Mucosa of rectum (tissue), 2 donors: ENCODE results near the gene CDCA3.
A peak's percentile ranks its signal among the peaks of the same experiment; 100 is the strongest.

ENCODE experiments used
- H3K27ac ChIP-seq, 2 donors: one replicate each; pipeline ENCODE4 v1.7.0; 2013; ENCODE audit warnings: inconsistent platforms in 2 of 2, low read depth in 2 of 2, low read length in 2 of 2
- H3K27me3 ChIP-seq, 2 donors: one replicate each; pipeline ENCODE4 v1.7.0; 2013; ENCODE audit warnings: low read length in 2 of 2; ENCODE audit not compliant: control insufficient read depth in 2 of 2, insufficient read depth in 2 of 2
- H3K36me3 ChIP-seq, 2 donors: one replicate each; pipeline ENCODE4 v1.7.0; 2013; ENCODE audit warnings: low read length in 2 of 2; ENCODE audit not compliant: control insufficient read depth in 2 of 2, insufficient read depth in 2 of 2
- H3K4me1 ChIP-seq, 2 donors: one replicate each; pipeline ENCODE4 v1.7.0; 2013; ENCODE audit warnings: low read length in 2 of 2, mild to moderate bottlenecking in 1 of 2; ENCODE audit not compliant: control insufficient read depth in 2 of 2, insufficient read depth in 2 of 2
- H3K4me3 ChIP-seq, 2 donors: one replicate each; pipeline ENCODE4 v1.7.0; 2013; ENCODE audit warnings: low read length in 2 of 2
- H3K9ac ChIP-seq, 2 donors: one replicate each; pipeline ENCODE4 v1.7.0; 2013; ENCODE audit warnings: low read length in 2 of 2, low read depth in 1 of 2, mild to moderate bottlenecking in 1 of 2
- H3K9me3 ChIP-seq, 2 donors: one replicate each; pipeline ENCODE4 v1.7.0; 2013; ENCODE audit warnings: low read length in 2 of 2; ENCODE audit not compliant: control insufficient read depth in 2 of 2
- donor health status: healthy.
- donor health status: Normal muscosa, but diverticular disease.

The CDCA3 gene

DNA sequence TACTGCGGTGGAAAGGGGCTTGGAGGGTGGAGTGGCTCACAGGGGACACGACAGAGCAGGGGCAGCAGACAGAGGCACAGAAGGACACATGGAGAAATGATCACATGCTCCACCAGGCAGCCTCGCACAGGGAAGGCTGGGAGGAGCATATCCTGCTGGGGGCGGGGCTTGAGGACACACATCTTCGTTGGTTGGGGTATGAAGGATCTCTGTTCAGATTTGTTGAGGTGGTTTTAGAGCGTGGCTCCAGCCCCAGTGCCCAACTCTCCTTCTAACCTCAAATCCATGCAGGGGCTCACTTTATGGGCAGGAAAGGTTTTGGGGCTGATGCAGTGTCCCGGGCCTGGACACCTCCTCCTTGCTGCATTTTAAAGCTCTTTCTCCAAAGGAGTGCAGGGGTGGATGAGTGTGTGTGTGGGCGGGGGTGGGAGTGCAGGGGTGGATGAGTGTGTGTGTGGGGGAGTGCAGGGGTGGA is 23.6 kb downstream of the CDCA3 start:
- Histone ChIP-seq H3K36me3 (peaks cover 0 to 3% of the 10 kb centered on the region in 2 donors), H3K9ac (no peak overlapping the region), H3K27me3 (peaks cover 34 to 42% of the 10 kb centered on the region in 2 donors), H3K4me1 (peaks cover 11 to 12% of the 10 kb centered on the region in 2 donors), H3K4me3 (no peak overlapping the region), H3K27ac (no peak overlapping the region), H3K9me3 (no peaks in the 10 kb centered on the region)

DNA sequence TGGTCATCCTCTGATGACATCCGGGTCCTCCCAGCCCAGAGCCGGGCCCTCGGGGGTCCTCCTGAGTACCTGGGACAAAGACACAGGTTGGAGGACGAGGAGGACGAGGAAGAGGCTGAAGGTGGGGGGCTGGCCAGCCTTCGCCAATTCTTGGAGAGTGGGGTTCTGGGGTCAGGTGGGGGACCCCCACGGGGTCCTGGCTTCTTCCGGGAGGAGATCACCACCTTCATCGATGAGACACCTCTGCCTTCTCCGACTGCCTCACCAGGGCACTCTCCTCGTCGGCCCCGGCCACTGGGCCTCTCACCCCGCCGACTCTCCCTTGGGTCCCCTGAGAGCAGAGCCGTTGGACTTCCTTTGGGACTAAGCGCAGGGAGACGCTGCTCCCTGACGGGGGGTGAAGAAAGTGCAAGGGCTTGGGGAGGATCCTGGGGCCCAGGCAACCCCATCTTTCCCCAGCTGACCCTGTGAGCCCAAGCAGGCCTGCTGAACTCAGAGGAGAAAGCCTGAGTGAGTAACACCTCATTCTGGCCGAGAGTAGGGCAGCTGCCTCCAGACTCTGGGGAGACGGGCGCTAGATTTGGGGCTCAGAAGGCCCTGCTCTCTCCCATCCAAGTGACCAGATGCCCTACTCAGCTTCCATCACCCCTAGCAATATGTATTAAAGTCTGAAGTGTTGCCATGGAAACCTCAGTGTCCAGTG is 24.2 kb downstream of the CDCA3 start:
- H3K4me1 ChIP-seq, result peaks cover 11 to 13% of the 10 kb centered on the region in 2 donors
- no peak overlapping the region for H3K9ac ChIP-seq
- H3K4me3 ChIP-seq, result no peak overlapping the region
- no peaks in the 10 kb centered on the region for H3K9me3 ChIP-seq
- H3K27me3 ChIP-seq, result peaks cover 37 to 48% of the 10 kb centered on the region in 2 donors
- no peak overlapping the region for H3K27ac ChIP-seq
- H3K36me3 ChIP-seq, result peaks cover 0 to 3% of the 10 kb centered on the region in 2 donors

DNA sequence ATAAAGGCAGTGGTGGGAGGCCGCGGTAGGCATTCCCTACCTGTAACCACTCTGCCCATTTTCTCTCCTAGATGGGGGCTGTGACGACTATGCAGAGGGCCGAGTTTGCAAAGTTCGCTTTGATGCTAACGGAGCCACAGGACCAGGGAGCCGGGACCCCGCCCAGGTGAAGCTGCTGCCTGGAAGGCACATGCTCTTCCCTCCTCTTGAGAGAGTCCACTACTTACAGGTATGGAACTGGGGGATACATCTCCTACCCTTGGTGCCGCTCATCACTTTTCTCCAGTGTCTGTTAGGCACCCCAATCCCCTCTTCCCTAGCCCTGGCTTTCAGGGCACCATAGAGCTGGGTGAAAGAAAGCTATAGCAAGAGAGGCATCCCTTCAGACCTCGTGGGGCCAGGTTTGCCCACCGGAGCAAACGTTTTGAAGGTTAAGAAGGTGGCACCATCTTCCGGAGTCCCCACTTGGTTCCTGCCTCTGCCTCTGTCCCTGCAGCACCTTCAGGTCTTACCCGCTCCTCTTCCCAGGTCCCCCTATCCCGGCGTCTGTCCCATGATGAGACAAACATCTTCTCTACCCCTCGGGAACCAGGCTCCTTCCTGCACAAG is 24.9 kb downstream of the CDCA3 start:
- H3K9ac ChIP-seq, result no peak overlapping the region
- H3K27ac ChIP-seq, result no peak overlapping the region
- peaks cover 11 to 15% of the 10 kb centered on the region in 2 donors for H3K4me1 ChIP-seq
- H3K36me3 ChIP-seq, result no peaks in the 10 kb centered on the region
- no peaks in the 10 kb centered on the region for H3K9me3 ChIP-seq
- no peak overlapping the region for H3K4me3 ChIP-seq
- H3K27me3 ChIP-seq, result peaks cover 38 to 51% of the 10 kb centered on the region in 2 donors

DNA sequence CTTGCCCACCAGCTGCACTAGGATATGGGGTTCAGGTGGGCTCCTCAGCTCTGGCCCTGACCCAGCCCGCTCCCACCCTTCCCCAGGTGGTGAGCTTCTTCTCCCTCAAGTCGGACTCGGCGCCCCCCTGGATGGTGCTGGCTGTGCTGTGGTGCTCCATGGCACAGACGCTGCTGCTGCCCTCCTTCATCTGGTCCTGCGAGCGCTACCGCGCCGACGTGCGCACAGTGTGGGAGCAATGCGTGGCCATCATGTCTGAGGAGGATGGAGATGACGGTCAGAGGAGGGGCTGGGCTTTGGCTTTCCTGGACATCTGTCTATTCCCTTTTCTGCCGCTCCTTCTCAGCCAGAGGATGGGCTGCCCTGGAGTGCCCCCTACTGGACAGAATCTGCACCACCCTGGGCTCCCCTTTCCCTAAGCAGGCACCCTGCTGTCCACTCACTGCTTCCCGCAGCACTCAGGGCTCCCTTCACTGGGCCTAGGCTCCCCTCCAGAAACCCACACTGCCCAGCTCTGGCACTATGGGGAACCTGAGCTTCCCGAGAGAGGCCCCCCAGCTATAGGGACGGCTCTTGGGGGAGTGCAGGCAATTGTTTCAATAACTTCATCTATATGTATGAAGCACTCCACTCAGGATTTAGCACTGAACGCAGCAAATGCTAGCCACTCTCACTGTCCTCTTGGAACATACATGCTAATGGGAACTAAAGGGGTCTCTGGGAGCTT is 25.5 kb downstream of the CDCA3 start:
- H3K27me3 ChIP-seq, result peaks cover 37 to 54% of the 10 kb centered on the region in 2 donors
- no peaks in the 10 kb centered on the region for H3K9me3 ChIP-seq
- H3K4me3 ChIP-seq, result peak overlapping the region in 1 of 2 donors; percentile 31
- no peaks in the 10 kb centered on the region for H3K36me3 ChIP-seq
- H3K9ac ChIP-seq, result no peak overlapping the region
- H3K4me1 ChIP-seq, result peaks cover 11 to 15% of the 10 kb centered on the region in 2 donors
- H3K27ac ChIP-seq, result peak overlapping the region in 1 of 2 donors; percentile 18

DNA sequence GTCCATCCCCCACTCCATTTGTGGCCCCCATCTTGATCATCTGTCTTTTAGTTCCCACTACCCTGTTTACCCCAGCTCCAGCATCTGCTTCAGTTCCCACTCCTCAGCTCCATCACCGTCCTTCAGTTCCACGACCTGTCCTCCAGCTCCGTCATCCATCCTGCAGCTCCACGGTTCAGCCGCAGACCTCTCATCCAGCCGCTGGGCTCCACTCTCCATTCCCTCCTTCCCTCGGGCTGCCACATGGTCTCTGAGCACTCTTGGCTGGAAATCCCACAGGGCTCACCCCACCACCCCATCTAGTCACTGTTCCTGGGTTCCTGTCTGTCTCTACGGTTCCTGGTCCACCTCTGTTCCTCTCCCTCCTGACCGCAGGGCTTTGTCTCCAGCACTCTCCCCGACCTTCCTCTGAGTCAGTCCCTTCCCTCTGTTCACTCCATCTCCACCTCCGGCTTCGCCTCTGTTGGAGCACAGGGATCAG is 26.1 kb downstream of the CDCA3 start:
- peaks cover 10 to 15% of the 10 kb centered on the region in 2 donors for H3K4me1 ChIP-seq
- no peaks in the 10 kb centered on the region for H3K36me3 ChIP-seq
- H3K9me3 ChIP-seq, result no peaks in the 10 kb centered on the region
- no peak overlapping the region for H3K4me3 ChIP-seq
- H3K9ac ChIP-seq, result no peak overlapping the region
- H3K27ac ChIP-seq, result no peak overlapping the region
- H3K27me3 ChIP-seq, result peaks cover 37 to 55% of the 10 kb centered on the region in 2 donors

DNA sequence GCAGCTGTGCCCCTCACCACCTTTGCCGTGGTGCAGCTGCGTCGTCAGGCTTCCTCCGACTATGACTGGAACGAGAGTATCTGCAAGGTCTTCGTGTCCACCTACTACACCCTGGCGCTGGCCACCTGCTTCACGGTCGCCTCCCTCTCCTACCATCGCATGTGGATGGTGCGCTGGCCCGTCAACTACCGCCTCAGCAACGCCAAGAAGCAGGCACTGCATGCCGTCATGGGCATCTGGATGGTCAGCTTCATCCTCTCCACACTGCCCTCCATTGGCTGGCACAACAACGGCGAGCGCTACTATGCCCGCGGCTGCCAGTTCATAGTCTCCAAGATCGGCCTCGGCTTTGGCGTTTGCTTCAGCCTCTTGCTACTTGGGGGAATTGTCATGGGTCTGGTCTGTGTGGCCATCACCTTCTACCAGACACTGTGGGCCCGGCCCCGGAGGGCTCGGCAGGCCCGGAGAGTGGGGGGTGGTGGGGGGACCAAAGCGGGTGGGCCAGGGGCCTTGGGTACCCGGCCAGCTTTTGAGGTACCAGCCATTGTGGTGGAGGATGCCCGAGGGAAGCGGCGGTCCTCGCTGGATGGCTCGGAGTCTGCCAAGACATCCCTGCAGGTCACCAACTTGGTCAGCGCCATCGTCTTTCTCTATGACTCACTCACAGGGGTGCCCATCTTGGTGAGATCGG is 26.9 kb downstream of the CDCA3 start:
- no peak overlapping the region for H3K4me3 ChIP-seq
- H3K27me3 ChIP-seq, result peaks cover 32 to 48% of the 10 kb centered on the region in 2 donors
- H3K9me3 ChIP-seq, result no peaks in the 10 kb centered on the region
- no peak overlapping the region for H3K27ac ChIP-seq
- peaks cover 3 to 15% of the 10 kb centered on the region in 2 donors for H3K4me1 ChIP-seq
- no peaks in the 10 kb centered on the region for H3K36me3 ChIP-seq
- no peak overlapping the region for H3K9ac ChIP-seq

DNA sequence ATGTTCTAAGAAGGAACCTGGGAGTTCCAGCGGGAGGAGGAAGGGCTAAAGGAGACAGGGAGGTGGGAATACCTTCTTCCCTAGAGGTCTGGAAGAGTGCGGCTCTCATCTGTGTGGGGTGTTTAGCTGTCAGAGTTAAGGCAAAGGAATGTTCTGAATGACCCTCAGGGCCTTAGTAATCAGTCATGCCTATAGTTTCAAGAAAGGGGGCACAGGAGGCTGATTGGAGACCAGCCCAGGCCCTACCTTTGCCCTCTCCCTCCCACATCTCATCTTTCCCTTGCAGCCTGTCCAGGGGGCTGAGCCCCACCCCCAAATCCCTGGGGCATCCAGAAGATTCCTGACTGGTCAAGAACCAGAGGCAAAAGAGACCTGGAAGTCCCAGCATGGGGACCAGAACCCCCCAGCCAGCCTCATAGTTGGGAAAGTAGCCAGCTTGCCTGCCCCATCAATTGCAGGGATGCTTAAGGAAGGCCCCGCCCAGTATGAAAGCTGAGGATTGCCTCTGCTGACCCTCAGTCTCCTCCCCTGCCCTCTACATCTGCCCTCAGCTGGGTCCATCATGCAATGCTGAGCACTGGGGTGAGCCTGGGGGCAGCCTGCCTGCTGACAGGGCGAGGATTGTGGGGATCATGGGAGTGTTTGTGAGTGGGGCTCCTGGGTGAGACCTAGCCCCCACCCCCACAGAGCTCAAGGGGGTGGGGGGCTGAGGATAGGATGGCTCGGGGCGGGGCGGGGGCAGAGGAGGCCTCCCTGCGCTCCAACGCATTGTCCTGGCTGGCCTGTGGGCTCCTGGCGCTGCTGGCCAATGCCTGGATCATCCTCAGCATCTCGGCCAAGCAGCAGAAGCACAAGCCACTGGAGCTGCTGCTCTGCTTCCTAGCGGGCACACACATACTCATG is 27.7 kb downstream of the CDCA3 start:
- Histone ChIP-seq H3K27me3 (peaks cover 28 to 41% of the 10 kb centered on the region in 2 donors), H3K4me1 (peaks cover 2 to 11% of the 10 kb centered on the region in 2 donors), H3K27ac (no peak overlapping the region), H3K36me3 (no peaks in the 10 kb centered on the region), H3K4me3 (no peak overlapping the region), H3K9ac (no peak overlapping the region), H3K9me3 (no peaks in the 10 kb centered on the region)

DNA sequence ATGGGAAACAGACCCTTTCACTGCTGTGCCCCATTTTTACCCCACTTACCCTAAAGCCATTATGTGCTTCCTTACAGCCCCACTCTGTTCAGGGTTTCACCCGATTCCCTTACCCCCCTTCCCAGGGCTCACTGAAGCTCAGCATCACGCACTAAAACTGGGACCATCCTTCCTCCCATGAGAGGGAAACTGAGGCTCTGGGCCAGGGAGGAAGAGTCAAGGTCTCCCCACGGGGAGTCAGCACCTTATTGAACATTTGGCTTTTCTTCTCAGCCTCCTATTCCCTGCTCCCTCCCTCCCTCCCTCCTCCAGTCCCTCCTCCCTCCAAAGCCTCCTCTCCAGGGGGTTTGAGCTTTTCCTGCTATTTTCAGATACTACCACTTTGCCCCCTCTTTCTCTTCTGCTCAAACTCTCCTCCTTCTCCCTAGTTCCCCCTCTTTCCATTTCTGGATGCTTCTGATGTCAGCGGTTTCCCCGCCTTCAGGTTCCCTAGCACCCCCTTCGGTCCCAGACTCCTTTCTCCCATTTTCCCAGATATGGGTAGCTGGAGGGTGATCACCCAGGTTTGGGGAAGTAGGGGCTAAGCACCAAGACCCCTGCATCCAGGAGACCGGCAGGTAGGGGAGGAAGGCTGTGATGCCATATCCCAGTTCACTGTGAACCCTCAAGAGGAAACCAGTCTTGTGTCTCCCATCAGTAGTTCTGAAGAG is 28.5 kb downstream of the CDCA3 start:
- Histone ChIP-seq H3K27me3 (peaks cover 28 to 39% of the 10 kb centered on the region in 2 donors), H3K4me3 (peak overlapping the region in 1 of 2 donors; percentile 50), H3K36me3 (peaks cover 0 to 4% of the 10 kb centered on the region in 2 donors), H3K9me3 (no peaks in the 10 kb centered on the region), H3K27ac (no peak overlapping the region), H3K9ac (no peak overlapping the region), H3K4me1 (peaks cover 2 to 8% of the 10 kb centered on the region in 2 donors)
